Measurements from ENCODE around the gene KIRREL3.

The KIRREL3 gene

DNA sequence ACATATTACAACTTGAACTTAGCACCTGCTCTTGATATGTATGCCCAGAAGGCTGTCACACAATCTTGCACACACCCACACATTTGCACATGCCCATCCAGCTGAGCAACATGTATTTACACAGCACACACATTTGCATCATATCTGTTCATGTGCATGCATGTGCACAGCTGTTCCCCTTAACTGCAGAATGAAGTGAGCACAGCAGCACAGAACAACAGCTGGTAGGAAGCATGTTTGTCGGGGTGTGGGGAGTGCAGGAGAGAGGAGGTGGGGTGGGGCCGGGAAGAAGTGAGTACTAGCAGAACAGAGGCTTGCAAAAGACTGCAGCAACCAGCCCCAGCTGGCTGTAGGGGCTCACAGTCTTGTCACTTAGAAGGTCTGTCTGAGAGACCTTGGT, 296.5 kb downstream of the KIRREL3 start:
- no peak for DNase-seq (ENCODE audit: low spot score)

- DNase-seq (ENCODE audit: low spot score), result no peak
These were observed 296.9 kb downstream of the KIRREL3 start for GRCh38 chr11:126703662-126704061.

DNA sequence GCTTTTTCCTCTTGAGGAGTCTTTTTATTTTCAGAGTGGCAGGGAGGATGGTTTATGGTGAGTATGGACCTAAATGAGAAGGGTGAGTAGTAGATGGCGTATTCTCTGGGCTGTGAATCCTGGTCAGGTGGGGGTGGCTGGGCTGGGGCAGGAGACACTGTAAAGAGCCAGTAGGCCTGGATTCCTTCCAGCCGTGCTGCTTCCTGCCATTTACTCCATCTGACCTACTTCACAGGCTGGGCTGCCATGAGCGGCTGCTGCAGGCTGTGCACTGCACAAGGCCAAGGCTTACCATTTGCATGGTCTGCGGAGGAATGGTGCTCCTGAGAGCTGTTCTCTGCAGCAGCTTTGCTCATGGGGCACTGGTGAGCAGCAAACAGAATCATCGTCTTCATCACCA, 297.6 kb downstream of the KIRREL3 start:
- no peak for DNase-seq (ENCODE audit: low spot score)

DNA sequence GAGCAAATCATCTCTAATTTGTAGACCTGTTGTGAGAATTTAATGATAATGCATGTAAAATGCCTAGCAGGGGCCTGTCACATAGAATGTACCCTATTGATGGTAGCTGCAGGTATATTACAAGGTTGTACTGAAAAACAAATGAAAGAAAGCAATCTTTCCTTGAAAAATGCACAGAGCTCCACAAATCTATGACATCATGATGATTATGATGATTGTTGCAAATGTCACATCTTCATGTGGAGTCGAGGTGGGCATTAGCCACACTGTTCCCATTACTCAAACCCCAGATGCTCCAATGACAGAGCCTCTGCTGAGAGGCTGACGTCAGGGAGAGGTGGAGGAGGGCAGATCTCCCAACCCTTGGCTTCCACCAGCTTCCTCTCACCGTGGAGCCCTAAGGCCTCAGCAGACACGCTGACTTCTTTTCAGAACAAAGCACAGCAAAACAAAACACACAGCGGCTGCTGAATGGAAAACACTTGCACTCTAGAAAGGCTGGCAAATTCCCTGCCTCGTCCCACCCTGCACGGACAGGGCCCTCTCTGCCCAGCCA, 298.3 kb downstream of the KIRREL3 start:
- DNase-seq (ENCODE audit: low spot score), result no peak

DNA sequence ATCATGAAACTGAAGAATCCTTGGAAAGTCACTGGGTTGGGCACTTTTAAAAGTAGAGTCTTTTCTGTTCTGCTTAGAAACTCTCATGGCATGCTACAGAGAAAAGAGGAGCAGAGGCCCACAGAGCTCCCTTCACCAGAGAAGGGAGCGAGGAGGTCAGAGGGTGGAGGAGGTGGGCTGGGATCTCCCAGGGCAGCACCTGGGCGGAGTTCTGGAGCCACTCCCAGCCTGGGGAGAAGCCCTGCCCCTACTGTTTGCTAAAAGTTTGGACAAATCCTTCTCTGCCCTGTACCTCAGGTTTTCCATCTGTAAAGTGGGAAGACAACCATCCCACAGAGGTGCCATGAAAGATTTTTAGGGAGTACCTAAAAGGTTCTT, 299.1 kb downstream of the KIRREL3 start:
- no peak for DNase-seq (ENCODE audit: low spot score)

GRCh38 chr11:126700768-126701519, 299.6 kb downstream of the KIRREL3 start:
- no peak for DNase-seq (ENCODE audit: low spot score)

GRCh38 chr11:126698576-126698975, 302.0 kb downstream of the KIRREL3 start:
- DNase-seq (ENCODE audit: low spot score), result no peak

GRCh38 chr11:126697936-126698335, 302.6 kb downstream of the KIRREL3 start:
- DNase-seq (ENCODE audit: low spot score), result no peak

GRCh38 chr11:126696982-126697381, 303.6 kb downstream of the KIRREL3 start:
- no peak for DNase-seq (ENCODE audit: low spot score)

GRCh38 chr11:126695293-126695692, 305.3 kb downstream of the KIRREL3 start:
- DNase-seq (ENCODE audit: low spot score), result no peak

- no peak for DNase-seq (ENCODE audit: low spot score)
These were observed 306.4 kb downstream of the KIRREL3 start for GRCh38 chr11:126694065-126694625.

GRCh38 chr11:126687477-126687876, 313.1 kb downstream of the KIRREL3 start:
- DNase-seq (ENCODE audit: low spot score), result no peak

DNA sequence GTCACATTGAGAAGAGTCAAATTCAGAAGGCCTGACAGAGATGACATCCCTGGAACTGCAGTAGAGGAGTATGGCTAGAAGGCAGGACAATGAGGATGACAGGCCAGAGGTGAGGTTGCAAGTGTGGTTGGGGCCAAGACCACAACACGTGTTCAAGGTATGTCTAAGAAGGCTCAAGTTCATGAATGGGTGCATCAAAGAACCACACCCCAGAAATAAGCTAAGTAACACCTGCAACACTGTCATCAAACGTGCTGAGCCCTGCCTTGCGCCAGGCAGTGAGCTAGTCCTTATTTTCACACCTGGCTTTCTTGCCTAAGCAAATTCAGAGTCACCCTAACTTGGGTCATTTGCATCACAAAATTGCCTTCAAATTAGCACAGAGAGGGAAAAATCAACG, 313.6 kb downstream of the KIRREL3 start:
- no peak for DNase-seq (ENCODE audit: low spot score)

DNA sequence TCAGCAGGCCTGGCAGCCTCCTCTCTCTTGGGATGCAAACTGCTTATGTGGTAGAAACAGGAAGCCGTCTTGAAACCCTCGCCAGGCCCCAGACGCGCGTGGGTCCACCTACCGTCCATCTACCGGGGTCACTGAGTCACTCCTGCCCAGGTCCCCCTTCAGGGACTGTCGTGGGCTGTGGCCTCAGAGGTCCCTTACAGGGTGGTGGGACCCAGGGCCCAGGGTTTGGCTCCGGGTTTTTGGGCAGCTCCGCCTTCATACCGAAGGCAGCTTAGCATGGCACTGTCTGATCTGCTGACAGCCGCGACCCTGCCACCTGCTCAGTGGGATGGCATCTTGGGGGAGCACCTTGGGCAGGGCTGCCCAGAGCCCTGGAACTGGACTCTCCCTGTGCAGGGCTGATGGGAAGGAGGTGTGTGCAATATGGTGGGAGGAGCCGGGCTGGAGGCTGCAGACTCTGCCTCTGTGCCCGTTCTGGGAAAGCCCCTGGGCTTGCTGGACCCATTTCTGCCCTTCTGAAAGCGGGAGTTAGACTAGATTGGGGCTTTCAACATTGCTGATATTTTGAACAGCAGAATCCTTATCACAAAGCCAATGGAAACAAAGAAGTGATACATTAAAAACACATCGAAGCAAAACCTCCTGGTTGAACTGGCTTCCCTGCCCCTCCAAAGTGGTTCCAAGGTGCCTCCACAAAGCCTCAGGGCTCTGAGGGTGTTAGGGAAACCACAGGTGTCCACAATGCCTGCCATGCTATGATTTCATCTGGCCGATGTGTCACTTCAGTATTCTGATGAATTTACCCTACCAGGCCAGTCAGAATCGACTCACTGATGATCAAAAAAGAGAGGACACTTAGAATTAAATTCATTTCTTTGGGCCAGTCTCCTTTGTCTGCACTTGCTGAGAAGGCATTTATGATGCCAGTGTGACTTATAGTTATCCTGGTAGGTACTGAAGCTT, 316.5 kb downstream of the KIRREL3 start:
- no peak for DNase-seq (ENCODE audit: low spot score)

GRCh38 chr11:126682590-126682989, 318.0 kb downstream of the KIRREL3 start:
- DNase-seq (ENCODE audit: low spot score), result no peak

- DNase-seq (ENCODE audit: low spot score), result no peak
These were observed 319.9 kb downstream of the KIRREL3 start for GRCh38 chr11:126680700-126681099.

DNA sequence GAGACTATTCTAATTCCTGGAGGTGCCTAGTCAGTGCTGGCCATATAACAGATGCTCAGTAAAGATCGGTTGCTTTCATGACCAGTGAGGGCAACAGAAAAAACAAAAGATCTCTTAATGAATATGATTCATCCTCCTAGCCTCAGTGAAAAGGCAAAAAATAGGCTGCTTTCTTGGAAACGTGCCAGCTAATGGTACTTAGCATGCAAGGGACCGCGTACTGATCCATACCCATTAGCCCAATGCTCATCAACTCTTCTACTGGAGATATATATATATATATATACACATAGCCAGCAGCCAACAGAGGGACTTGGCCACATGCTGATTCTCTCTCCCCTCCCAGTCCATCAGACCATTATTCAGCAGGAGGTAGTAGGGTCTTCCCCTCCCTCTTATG, 320.4 kb downstream of the KIRREL3 start:
- DNase-seq (ENCODE audit: low spot score), result no peak

DNA sequence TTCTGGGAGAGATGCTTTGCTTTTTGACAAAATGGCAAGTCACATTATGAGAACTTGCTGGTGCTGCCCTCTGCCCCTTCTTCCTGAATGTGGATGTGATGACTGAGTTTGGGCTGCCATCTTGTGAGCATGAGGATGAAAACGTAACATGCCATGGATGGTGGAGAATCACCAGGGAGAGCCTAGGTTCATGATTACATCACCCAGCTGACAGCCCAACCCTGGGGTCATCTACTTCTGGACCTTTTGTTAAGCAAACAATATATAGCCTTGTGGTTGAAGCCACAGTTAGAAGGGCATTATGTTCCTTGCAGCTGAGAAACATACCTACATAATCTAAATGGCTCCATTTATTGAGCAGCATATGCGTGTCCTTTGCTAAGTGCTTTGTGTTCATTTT, 321.5 kb downstream of the KIRREL3 start:
- DNase-seq (ENCODE audit: low spot score), result no peak

DNA sequence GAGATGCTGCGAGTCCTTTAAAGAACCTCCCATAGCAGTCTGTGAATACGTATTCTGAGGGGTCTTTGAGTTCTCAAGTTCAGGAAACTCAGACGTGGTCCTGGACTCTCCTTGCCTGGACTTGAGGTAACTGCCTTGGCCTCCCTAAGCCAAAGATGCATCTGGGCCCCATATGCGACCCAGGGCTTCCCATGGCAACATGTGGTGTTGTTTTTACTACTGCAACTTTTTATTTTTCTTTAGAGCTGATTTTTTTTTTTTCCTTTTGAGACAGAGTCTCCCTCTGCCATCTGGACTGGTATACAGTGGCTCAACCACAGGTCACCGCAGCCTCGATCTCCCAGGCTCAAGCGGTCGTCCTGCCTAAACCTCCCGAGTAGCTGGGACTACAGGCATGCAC, 324.0 kb downstream of the KIRREL3 start:
- DNase-seq (ENCODE audit: low spot score), result no peak

- DNase-seq (ENCODE audit: low spot score), result no peak
These were observed 327.3 kb downstream of the KIRREL3 start for GRCh38 chr11:126673319-126673718.

- no peak for DNase-seq (ENCODE audit: low spot score)
These were observed 331.2 kb downstream of the KIRREL3 start for GRCh38 chr11:126669416-126669815.

DNA sequence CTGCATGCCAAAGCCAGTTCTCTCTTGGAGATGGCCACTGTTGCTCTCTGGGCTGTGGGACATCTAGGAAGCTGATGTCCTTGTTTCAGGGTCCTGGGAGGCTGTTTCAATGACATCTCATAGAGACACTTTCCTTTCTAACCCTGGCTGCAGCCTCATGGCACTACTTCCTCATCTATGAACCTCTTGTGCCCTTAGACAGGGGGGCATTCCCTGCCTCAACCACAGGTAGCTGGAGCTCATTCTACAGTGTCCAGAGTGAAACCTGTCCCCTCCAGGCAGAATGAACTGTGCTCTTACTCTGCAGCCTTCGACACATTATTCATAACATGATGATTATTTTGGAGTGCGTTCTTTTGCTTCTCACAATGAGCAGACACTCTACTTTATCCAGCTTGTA, 335.9 kb downstream of the KIRREL3 start:
- no peak for DNase-seq (ENCODE audit: low spot score)

Data from CD4-positive, alpha-beta T cell treated with Interleukin-2 at 100 ng/mL for 4 hours (primary cell).